NCI-H2081 treated with DMSO at 0.1 percent for 48 hours (cell line): Measurements from ENCODE around the gene FGF14.

Source experiments
- DNase-seq: peaks from one replicate; lab custom pipeline; 2025; lab: John Stamatoyannopoulos, UW

Gene FGF14

DNA sequence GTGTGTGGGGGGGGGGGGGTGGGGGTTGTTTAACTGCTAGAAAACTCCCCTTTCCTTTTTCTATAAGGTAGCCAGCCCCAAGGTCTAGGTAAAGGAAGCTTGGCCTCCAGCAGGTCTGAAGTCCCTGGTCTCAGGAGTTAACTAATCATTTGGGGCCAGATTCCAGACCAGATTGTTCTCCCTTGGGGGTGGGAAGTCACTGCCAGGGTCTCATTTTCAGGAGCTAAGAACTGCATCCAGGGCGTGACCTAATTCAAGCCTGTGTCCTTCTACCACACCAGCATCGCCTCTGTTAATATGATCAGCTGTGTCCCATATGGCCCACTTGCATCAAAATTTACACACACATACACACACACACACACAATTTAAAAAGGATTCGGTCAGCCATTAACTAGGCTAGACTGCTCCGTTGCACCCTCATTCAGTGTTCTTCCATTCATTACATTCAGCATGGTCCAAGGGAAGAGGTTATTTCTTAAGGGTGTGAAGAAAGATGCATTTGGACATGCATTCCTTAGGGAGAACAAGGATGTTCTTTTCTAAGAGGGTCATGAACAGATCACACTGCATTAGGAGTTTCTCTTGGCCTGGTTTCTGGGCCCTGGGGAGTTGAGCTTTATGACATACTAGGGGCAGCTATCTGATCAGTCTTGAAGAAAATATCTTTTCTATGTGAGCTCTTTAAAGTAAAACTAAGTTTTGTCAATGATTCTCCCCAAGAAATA is 91.0 kb downstream of the FGF14 start:
- no peak for DNase-seq

DNA sequence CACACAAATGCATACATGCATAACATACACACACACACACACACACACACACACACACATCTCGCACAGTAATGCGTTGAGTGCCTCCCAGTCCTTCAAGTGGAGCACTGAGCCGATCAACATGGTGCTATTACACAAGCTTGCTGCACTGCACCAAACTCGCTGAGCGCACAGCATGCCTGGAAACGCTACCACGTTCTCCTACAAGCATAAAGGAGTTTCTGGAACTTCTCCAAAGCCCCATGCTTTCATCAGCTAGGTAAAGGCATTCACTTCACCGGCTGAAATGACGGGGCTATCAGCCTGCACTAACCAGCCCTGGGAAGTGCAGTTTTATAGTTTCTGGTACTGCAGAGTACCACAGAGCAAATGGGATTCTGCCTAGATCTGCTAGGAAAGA is 92.7 kb downstream of the FGF14 start:
- DNase-seq: no peak

- no peak for DNase-seq
Measured at GRCh38 chr13:102302534-102302933, 99.3 kb downstream of the FGF14 start.

- DNase-seq: no peak
Measured at GRCh38 chr13:102300379-102300778, 101.5 kb downstream of the FGF14 start.

- DNase-seq: no peak
Measured at GRCh38 chr13:102299366-102299765, 102.5 kb downstream of the FGF14 start.

DNA sequence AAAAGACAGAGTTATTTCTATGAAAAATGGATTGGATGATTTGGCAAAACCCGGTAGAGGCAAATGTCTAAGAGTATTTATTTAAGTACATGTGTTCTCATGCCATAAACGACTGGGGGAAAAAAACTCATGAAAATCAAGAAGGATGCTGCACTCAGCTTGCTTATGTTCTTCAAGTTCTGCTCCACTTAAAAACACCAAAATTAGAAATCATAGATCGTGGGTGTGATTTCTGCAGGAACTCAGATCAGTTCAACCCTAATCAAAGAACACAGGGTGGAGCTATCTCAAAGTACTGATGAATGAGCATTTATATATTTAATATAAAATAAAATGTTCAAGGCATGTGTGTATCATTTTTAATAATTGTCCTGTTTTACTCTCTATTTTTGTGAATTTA is 103.8 kb downstream of the FGF14 start:
- no peak for DNase-seq

GRCh38 chr13:102295316-102296048 is 106.4 kb downstream of the FGF14 start:
- DNase-seq: no peak

GRCh38 chr13:102294407-102295018 is 107.3 kb downstream of the FGF14 start:
- DNase-seq: no peak

DNA sequence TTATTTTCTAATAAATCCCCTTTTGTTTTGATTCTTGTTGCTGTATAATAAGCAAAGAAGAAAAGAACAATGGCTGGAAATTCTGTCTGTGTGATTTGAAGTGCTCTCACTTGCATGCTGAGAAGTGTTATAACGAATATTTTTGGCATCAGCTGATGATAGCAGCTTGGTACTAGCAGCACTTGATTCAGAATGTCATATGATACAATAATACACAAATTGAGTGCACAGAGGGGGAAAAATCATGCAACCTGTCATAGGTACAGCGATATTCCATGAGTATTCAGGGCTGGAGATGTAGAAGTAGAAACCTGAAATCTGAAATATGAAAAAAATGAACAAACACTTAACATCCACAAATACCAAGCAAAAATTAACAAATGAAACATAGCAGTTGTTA is 108.1 kb downstream of the FGF14 start:
- no peak for DNase-seq

GRCh38 chr13:102291587-102292218 is 110.1 kb downstream of the FGF14 start:
- DNase-seq: no peak

DNA sequence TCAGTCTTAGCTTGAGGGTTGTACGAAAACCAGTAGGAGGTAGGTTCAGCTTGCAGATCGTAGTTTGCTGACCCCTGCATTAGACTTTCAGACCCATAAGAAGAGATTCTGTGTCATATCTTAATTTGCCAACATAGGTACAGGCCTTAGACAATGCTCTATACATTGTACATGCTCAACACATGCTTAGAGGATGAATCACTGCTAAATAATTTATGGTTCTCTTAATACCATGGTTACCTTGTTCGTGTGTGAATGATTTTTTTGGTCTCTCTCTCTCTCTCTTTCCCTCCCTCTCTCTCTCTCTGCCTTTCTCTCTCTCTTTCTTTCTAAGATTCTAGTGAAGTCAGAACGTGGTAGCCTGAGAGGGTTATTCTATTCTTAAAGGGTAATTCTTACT is 112.2 kb downstream of the FGF14 start:
- DNase-seq: no peak

GRCh38 chr13:102286326-102286725 is 115.5 kb downstream of the FGF14 start:
- no peak for DNase-seq

- DNase-seq: no peak
Measured at GRCh38 chr13:102280366-102280765, 121.5 kb downstream of the FGF14 start.

- DNase-seq: no peak
Measured at GRCh38 chr13:102277286-102277685, 124.6 kb downstream of the FGF14 start.

- DNase-seq: no peak
Measured at GRCh38 chr13:102276404-102276803, 125.4 kb downstream of the FGF14 start.

DNA sequence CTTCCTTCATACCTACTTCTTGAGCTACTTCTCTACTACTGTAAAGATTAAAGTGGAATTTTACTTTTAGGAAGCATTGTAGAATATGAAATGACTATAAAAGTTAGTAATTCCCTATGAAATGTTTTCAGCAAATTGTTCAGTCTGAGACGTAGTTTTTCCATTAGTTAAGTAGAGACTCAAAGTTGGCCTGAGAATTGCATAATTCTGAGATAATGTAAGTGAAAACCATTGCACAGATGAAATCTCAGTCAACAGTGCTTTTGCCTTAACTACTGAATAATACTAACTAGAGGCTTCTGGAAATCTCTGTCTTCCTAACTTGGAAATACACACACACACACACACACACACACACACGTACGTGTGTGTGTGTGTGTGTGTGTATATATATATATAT is 125.9 kb downstream of the FGF14 start:
- DNase-seq: no peak

DNA sequence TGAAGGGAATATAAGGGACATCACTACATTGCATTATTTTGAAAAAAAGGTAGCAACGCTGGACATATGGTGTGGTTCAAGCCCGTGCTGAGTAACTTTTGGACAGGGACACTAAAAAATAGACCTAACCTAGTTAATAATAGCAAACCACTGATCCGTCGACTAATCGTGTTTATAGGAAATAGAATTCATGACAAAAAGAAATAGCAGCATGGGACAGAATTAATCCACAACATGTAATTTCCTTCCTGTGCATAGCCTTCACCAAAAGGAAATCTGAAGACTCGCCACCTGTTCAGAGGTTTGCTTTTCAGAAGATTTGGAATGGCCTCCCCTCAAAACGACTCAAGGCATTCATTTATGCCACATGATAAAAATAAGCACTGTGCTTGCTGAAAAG is 128.7 kb downstream of the FGF14 start:
- DNase-seq: no peak

GRCh38 chr13:102267191-102267590 is 134.7 kb downstream of the FGF14 start:
- no peak for DNase-seq

GRCh38 chr13:102261809-102262208 is 140.0 kb downstream of the FGF14 start:
- DNase-seq: no peak

DNA sequence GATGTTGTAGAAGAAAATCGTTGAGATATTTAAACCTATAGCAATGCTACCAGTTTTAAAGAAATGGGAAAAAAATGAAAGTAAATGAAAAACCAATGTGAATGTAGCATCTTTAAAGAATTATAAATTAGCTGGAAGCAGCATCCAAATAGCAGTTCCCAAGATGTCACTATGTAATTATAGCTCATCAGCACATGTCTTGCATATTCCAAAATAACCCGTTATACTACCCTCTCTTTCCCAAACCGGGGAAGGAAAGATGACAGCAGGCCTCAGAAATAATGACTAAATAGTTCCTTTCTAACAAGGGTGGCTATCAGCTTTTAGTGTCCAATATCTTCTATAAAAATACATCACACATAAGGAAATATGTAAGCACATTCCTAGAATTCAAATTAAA is 140.5 kb downstream of the FGF14 start:
- DNase-seq: no peak

GRCh38 chr13:102260256-102260655 is 141.6 kb downstream of the FGF14 start:
- no peak for DNase-seq

DNA sequence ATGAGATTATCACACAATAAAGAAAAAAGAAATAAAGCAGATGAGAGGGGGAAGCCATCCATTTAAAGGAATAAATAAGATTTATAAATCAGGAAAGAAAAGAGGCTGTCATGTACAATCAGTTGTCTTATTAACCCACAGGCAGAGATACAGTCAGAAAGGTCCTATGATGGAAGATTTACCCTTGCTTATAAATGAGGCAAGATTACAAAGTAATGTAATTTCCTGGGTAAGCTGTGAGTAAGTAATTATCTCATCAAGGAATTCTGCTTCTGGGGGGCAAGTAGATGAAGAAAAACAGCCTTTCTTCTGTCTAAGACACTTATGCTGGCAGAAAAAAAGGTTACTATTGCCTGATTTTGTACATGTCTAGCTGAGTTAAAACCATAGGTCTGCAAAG is 146.4 kb downstream of the FGF14 start:
- DNase-seq: no peak

DNA sequence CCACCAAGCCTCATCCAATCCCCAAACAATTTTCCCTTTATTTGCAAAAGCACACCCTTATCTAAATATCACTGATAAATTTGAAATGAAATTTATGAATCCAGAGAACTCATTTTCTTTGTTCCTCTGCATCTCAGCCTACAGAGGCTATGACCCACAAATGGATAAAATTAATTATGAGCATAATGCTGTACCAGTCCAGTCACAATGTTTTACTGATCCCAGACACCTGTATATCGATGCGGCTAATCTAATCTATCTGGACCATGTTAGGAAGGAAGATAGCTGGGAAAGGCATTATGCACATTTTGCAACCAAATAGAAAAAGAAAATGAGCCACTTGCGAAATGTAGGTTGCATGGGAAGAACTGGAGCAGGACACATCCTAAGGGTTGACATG is 150.0 kb downstream of the FGF14 start:
- DNase-seq: no peak
